ENCODE measurements around the gene RABIF. TPM values are rescaled to one million over a fixed set of nuclear protein-coding genes. Genes with fewer than 3 reads are reported as not detected.
"Not testable (repeated sequence)": the region's sequence is repeated elsewhere in the genome, so short reads cannot be mapped to it uniquely, and the experiment has no call there.

Gene RABIF
- 6.9 TPM for total RNA-seq

DNA sequence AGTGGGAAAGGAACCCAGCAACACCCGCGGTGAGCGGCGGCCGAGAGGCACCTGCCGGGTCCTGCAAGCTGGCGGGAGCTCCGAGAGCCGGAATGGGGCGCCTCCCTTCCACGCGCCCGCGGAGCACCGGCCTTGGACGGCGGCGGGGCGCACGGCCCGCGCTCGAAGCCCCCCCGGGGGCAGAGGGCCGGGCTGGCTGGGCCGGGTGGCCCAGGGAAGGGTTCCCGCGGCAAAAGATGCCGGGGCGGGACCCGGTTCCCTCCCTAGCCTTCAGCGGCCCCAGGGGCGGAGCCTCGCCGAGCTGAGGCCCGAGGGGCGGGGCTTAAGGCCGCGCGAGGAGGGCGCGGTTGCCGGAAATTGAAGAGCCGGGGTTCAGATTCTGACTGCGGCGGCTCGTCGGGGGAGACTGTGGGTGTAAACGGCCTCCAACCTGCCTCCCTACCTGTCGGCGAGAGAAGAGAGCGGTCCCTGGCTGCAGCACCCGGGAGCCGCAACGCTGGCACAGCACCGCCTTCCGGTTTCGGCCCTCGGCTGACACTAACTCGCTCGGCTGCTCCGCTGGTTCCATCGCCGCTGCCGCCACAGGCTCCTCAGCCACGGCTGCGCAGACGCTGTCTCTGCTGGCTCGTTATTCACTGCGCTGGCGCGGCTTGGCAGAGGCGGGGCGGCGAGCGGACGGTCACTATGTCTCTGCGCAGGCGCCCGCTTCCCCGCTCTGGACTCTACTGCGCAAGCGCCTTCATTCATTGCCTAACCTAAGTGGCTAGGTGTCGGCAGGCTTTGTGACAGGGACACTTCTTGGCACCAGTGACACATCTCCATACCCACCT lies at the start of gene RABIF:
RABIF (minus strand) TSS at position 619 of the 830 bp plus-strand sequence; CDS start at position 568, 51 bp downstream.
- DNase-seq (ENCODE audit: low spot score), result peak; percentile 96

- no peak for DNase-seq (ENCODE audit: low spot score)
Measured at GRCh38 chr1:202938287-202938925, 49.5 kb upstream of the RABIF start.

- not testable (repeated sequence) for DNase-seq (ENCODE audit: low spot score)
Measured at GRCh38 chr1:202936409-202936808, 47.5 kb upstream of the RABIF start.

DNA sequence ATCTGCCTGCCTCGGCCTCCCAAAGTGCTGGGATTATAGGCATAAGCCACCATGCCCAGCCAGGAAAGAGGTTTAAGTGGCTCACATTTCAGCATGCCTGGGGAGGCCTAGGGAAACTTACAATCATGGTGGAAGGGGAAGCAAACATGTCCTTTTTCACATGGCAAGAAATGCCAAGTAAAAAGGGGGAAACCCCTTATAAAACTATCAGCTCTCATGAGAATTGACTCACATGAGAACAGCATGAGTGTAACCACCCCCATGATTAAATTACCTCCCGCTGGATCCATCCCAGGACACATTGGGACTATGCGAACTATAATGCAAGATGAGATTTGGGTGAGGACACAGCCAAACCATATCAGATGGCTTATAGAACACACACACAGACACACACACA lies 46.9 kb upstream of the RABIF start:
- no peak for DNase-seq (ENCODE audit: low spot score)

DNA sequence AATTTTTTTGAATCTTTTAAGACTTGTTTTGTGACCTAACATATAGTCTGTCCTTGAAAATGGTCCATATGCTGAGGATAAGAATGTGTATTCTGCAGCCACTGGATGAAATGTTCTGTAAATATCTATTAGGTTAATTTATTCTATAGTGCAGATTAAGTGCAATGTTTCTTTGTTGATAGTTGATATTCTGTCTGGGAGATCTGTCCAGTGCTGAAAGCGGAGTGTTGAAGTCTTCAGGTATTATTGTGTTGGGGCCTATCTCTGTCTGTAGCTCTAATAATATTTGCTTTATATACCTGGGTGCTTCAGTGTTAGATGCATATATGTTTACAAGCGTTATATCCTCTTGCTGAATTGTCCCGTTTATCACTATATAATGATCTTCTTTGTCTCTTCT lies 45.8 kb upstream of the RABIF start:
- DNase-seq (ENCODE audit: low spot score), result no peak

DNA sequence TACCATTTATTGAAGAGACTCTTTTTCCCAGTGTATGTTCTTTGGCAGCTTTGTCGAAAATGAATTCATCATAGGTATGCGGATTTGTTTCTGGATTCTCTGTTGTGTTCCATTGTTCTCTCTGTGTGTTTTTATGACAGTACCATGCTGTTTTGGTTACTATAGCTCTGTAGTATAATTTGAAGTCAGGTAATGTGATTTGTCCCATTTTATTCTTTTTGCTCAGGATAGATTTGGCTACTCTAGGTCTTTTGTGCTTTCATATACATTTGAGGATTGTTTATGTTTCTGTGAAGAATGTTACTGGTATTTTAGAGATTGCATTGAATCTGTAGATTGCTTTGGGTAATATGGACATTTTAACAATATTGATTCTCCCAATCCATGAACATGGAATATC lies 43.5 kb upstream of the RABIF start:
- no peak for DNase-seq (ENCODE audit: low spot score)

- DNase-seq (ENCODE audit: low spot score), result peak; percentile 98
Measured at GRCh38 chr1:202926581-202927491, 37.9 kb upstream of the RABIF start, which contains the start of gene KLHL12. Gene KLHL12, minus strand, starts transcription at chr1:202927234. Its CDS starts 2,072 bp downstream, at chr1:202925162.

- no peak for DNase-seq (ENCODE audit: low spot score)
Measured at GRCh38 chr1:202923533-202923932, 34.6 kb upstream of the RABIF start.

DNA sequence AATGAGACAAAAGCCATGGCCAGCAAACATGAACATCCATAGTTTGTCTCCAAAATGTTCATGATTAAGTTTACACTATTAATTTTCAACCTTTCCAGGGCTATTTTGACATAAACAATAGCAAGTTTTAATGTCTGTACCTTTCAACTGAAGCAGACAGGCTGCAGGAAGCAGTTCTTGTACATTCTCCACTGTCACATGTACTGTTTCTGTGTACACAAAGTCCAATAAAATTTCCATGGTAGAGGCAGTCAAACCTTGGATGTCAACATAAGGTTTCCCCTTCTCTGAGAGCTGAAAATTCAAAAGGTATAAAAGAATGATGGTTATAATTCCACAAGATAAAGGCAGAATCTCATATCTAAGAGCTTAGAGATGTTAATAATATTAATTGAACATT lies 30.7 kb upstream of the RABIF start:
- no peak for DNase-seq (ENCODE audit: low spot score)

- no peak for DNase-seq (ENCODE audit: low spot score)
Measured at GRCh38 chr1:202915146-202915545, 26.2 kb upstream of the RABIF start.

DNA sequence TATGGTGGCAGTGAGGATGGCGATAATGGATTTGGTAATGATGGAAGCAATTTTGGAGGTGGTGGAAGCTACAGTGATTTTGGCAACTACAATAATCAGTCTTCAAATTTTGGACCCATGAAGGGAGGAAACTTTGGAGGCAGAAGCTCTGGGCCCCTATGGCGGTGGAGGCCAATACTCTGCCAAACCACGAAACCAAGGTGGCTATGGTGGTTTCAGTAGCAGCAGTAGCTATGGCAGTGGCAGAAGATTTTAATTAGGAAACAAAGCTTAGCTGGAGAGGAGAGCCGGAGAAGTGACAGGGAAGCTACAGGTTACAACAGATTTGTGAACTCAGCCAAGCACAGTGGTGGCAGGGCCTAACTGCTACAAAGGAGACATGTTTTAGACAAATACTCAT lies 23.5 kb upstream of the RABIF start:
- not testable (repeated sequence) for DNase-seq (ENCODE audit: low spot score)

GRCh38 chr1:202909494-202909893 lies 20.5 kb upstream of the RABIF start:
- no peak for DNase-seq (ENCODE audit: low spot score)

GRCh38 chr1:202908998-202909397 lies 20.0 kb upstream of the RABIF start:
- DNase-seq (ENCODE audit: low spot score), result no peak

DNA sequence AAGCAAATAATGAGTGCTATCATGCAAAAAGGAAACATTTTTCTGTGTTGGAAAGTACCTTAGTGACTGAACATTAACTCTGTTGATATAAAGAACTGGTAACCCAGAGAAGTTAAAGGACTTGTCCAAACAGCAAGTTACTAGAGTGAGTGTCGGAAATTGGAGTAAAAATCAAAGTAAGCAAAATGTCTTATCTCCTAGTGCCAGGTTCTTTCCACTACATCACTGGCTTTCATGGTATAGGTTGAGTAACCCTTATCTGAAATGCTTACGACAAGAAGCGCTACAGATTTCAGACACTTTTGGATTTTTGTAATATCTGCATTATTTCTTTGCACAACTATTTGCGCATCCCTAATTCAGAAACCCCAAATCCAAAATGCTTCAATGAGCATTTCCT lies 16.4 kb upstream of the RABIF start:
- DNase-seq (ENCODE audit: low spot score), result no peak

GRCh38 chr1:202903808-202904207 lies 14.9 kb upstream of the RABIF start:
- DNase-seq (ENCODE audit: low spot score), result not testable (repeated sequence)

- no peak for DNase-seq (ENCODE audit: low spot score)
Measured at GRCh38 chr1:202901555-202901954, 12.6 kb upstream of the RABIF start.

- DNase-seq (ENCODE audit: low spot score), result no peak
Measured at GRCh38 chr1:202892501-202892900, 3.6 kb upstream of the RABIF start.

DNA sequence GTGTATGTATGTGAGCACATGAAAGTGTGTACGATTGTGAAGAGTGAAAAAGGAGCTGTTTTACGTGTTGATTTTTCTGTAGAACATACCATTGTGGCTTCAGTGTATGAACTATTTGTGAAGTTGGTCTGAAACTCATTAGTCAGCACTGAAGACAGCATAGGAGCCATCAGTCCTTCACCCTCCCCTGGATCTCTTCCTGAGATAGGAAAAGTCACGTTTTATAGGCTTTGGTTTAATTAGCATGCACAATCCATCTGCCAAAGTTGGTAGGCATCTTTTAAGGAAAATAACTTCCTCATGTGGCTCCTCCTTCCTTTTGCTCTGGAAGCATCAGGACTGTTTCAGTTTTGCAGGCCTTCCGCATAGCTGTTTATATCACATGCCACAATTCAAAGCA lies 1.4 kb upstream of the RABIF start:
- no peak for DNase-seq (ENCODE audit: low spot score)

DNA sequence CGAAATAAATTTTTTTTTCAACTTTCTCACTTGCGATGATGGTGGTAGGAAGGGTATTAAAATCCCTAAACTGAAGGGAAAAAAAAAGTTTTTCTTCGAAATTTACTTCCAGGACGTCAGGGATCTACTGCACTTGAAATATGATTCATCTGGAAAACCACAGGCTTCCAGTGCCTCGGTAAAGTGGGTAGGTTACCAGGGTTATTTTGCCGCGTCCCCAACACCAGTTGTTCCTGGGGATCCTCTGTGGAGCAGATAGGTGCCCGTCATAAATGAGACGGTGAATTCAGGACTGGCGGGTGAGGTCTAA lies 773 bp downstream of the RABIF start:
- DNase-seq (ENCODE audit: low spot score), result no peak

GRCh38 chr1:202880961-202881460 lies 7.9 kb downstream of the RABIF start:
- no peak for DNase-seq (ENCODE audit: low spot score)

- no peak for DNase-seq (ENCODE audit: low spot score)
Measured at GRCh38 chr1:202880062-202880461, 8.9 kb downstream of the RABIF start.

DNA sequence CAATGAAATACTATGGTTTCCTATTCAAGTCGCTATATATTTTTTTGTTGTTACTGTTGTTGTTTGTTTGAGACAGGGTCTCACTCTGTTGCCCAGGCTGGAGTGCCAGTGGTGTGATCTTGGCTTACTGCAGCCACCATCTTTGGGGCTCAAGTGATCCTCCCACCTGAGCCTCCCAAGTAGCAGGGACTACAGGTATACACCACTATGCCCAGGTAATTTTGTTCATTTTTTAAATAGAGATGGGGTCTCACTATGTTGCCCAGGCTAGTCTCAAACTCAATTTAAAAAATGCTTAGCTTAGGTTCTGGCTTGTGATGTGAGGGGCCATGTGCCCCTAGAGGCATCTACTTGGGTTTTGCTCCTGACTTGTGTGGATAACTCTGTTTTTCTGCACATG lies 9.8 kb downstream of the RABIF start:
- no peak for DNase-seq (ENCODE audit: low spot score)

All from ureter (tissue), 1 donor.